ENCODE measurements around the gene ADAMTSL5. TPM values are rescaled to one million over a fixed set of nuclear protein-coding genes. Genes with fewer than 3 reads are reported as not detected.

The ADAMTSL5 gene
- total RNA-seq, 4 donors from 2014 or later, result 17.4 to 54.8 (median 42.6) TPM

- 64 to 66% methylated on average over 11 to 30 of the region's 31 CpGs for WGBS, 2 donors
- no peak overlapping the region for H3K4me3 ChIP-seq
These were observed 12.5 kb upstream of the ADAMTSL5 start for GRCh38 chr19:1525343-1525742.

GRCh38 chr19:1524972-1525325 lies 12.1 kb upstream of the ADAMTSL5 start:
- H3K36me3 ChIP-seq, result no peaks in the 10 kb centered on the region
- H3K27me3 ChIP-seq, result peaks cover 0 to 62% of the 10 kb centered on the region in 2 donors
- peaks cover 0 to 21% (median 0%) of the 10 kb centered on the region in 4 donors for H3K4me1 ChIP-seq
- H3K27ac ChIP-seq, result no peak overlapping the region
- no peaks in the 10 kb centered on the region for H3K9me3 ChIP-seq
- no peak for DNase-seq (ENCODE audit: low spot score in 2 of 2)
- H3K4me3 ChIP-seq, result no peak overlapping the region
- WGBS, 2 donors, result 55 to 56% methylated on average over 14 to 17 of the region's 17 CpGs
- TF ChIP-seq CTCF (IDR thresholded peaks at IDR 0.05), result no peak
- no peak for TF ChIP-seq POLR2A (IDR thresholded peaks at IDR 0.05)
- TF ChIP-seq EP300 (IDR thresholded peaks at IDR 0.05), result no peak

More at GRCh38 chr19:1525343-1525742, 12.5 kb upstream of the ADAMTSL5 start:
- Histone ChIP-seq H3K27me3 (peaks cover 0 to 62% of the 10 kb centered on the region in 2 donors), H3K36me3 (no peaks in the 10 kb centered on the region), H3K4me1 (peaks cover 0 to 21% (median 0%) of the 10 kb centered on the region in 4 donors), H3K27ac (no peak overlapping the region), H3K9me3 (no peaks in the 10 kb centered on the region)
- TF ChIP-seq EP300 (IDR thresholded peaks at IDR 0.05), result no peak
- TF ChIP-seq POLR2A (IDR thresholded peaks at IDR 0.05), result no peak
- no peak for TF ChIP-seq CTCF (IDR thresholded peaks at IDR 0.05)
- no peak for DNase-seq (ENCODE audit: low spot score in 2 of 2)

DNA sequence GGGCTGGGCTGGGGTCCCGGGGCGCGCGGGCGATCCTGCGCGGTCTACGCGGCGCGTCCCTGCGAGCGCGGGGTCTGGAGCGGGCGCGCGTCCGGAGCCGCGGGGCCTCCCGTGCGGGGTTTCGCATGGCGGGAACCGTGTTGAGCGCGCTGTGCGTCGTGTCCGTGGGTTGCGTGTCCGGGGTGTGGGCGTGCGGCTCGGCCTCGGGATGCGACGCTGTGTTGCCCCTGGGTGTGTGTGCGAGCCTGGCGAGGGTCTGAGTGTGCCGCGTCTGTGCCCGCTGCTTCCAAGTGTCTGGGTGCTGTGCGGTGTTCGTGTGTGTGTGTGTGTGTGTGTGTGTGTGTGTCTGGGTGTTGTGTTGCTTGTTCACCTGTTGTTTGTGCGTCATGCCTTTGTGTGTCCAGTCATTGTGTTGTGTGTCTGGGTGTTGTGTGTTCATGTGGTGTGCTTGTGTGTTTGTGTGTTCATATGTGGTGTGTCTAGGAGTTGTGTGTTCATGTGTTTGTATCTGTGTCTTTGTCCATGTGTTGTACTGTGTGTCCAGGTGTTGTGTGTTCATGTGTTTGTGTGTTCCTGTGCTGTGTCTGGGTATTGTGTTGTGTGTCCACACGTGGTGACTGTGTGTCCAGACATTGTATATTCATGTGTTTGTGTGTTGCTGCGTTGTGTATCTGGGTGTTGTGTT lies 11.6 kb upstream of the ADAMTSL5 start:
- Histone ChIP-seq H3K27ac (no peak overlapping the region), H3K27me3 (peaks cover 0 to 58% of the 10 kb centered on the region in 2 donors), H3K4me3 (peak overlapping the region in 2 of 4 donors; percentile 10 to 43), H3K36me3 (no peaks in the 10 kb centered on the region), H3K9me3 (no peaks in the 10 kb centered on the region), H3K4me1 (peaks cover 0 to 21% (median 0%) of the 10 kb centered on the region in 4 donors)
- WGBS, 2 donors, result 8 to 45% methylated on average over 3 to 42 of the region's 49 CpGs
- TF ChIP-seq POLR2A (IDR thresholded peaks at IDR 0.05) (no peak), CTCF (IDR thresholded peaks at IDR 0.05) (no peak), EP300 (IDR thresholded peaks at IDR 0.05) (no peak)
- DNase-seq (ENCODE audit: low spot score in 2 of 2), result no peak

DNA sequence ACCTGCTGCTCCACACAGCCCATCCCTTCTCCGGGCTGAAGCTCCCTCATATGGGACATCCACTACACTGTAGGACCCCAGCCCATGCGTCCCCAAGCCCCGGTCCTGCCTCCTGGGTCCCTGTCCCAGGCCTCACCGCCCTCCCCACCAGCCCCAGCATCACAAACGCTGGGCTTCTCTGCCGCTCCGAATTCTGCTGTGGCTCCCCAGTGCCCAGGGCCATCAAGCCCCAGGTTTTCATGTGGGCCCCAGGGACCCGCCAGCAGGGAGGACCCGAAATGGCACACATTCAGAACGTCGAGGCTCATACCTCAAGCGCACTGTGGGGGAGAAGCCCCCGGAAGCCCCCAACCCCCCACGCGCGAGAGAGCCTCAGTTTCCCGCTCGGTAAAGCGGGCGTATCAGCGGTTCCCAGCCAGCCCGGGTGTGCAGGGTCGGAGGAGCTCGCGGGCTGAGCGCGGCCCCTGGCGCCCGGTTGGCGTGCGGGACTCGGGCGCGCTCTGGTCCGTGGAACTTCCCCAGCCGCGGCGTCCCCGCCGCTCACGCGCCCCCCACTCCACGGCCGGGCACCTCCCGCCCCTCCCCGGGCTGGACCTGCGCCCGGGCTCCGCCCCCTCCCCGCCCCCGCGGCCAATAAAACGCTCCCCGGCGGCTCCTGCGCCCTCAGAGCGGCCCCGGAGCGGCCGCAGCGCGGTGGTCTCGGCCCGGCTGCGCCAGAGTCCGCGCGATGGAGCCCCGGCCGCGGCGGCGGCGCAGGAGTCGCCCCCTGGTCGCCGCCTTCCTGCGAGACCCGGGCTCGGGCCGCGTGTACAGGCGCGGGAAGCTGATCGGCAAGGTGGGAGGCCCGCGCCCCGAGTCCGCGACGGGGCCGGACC lies 10.8 kb upstream of the ADAMTSL5 start, which contains the start of gene PLK5:
Gene PLK5 (plus strand): TSS at position 666 of the 875 bp plus-strand sequence. CDS start 2,920 bp downstream, outside the sequence.
- Histone ChIP-seq H3K27me3 (peaks cover 0 to 51% of the 10 kb centered on the region in 2 donors), H3K4me3 (peak within 1 kb of the TSS in 2 of 4 donors; percentile 10 to 43), H3K27ac (no peak within 1 kb of the TSS), H3K9me3 (no peaks in the 10 kb centered on the region), H3K36me3 (no peaks in the 10 kb centered on the region), H3K4me1 (peaks cover 0 to 21% (median 0%) of the 10 kb centered on the region in 4 donors)
- no peak for TF ChIP-seq POLR2A (IDR thresholded peaks at IDR 0.05)
- TF ChIP-seq CTCF (IDR thresholded peaks at IDR 0.05), result peak in 2 of 5 experiments; percentile 14 to 23
- no peak for DNase-seq (ENCODE audit: low spot score in 2 of 2)
- 8 to 23% methylated on average over 30 to 63 of the region's 92 CpGs for WGBS, 2 donors
